ENCODE measurements around the gene ZPBP. TPM values are rescaled to one million over a fixed set of nuclear protein-coding genes. Genes with fewer than 3 reads are reported as not detected.

Gene ZPBP
- total RNA-seq, 1 donor from 2014 or later, result not detected

GRCh38 chr7:50119815-50120637 lies 27.0 kb upstream of the ZPBP start:
- Histone ChIP-seq H3K4me1 (ENCODE audit: insufficient read depth, low read length) (no peaks in the 10 kb centered on the region), H3K27me3 (ENCODE audit: insufficient read depth, low read length) (no peaks in the 10 kb centered on the region), H3K9me3 (ENCODE audit: insufficient read depth, low read depth, low read length) (no peaks in the 10 kb centered on the region), H3K79me2 (ENCODE audit: insufficient read depth, low read length) (no peaks in the 10 kb centered on the region), H3K9ac (ENCODE audit: low read length) (no peak overlapping the region), H3K4me3 (ENCODE audit: insufficient read depth, low read depth, low read length) (no peak overlapping the region), H3K36me3 (ENCODE audit: insufficient read depth, low read length) (no peaks in the 10 kb centered on the region), H4K20me1 (ENCODE audit: insufficient read depth, low read length) (no peaks in the 10 kb centered on the region), H3K27ac (ENCODE audit: low read depth, low read length) (no peak overlapping the region), H3K4me2 (ENCODE audit: low read length) (no peak overlapping the region), H2AFZ (ENCODE audit: low read depth, low read length) (no peak overlapping the region)
- peaks cover 7% of the 10 kb centered on the region for H3K27me3 Mint-ChIP-seq (ENCODE audit: low read depth, unreplicated experiment)
- no peaks in the 10 kb centered on the region for H3K9me3 Mint-ChIP-seq (ENCODE audit: unreplicated experiment)
- TF ChIP-seq EZH2 (IDR thresholded peaks at IDR 0.05; ENCODE audit: insufficient read depth, low read length) (no peak), CTCF (IDR thresholded peaks at IDR 0.05; ENCODE audit: insufficient read depth, low read depth, low read length) (no peak)
- no peaks in the 10 kb centered on the region for H3K4me1 Mint-ChIP-seq (ENCODE audit: low read depth, unreplicated experiment)
- FAIRE-seq (no peak), DNase-seq (ENCODE audit: low read depth) (no peak)
- no peak overlapping the region for H3K27ac Mint-ChIP-seq (ENCODE audit: unreplicated experiment)
- no peaks in the 10 kb centered on the region for H3K36me3 Mint-ChIP-seq (ENCODE audit: low read depth, unreplicated experiment)
- no peak overlapping the region for H3K4me3 Mint-ChIP-seq (ENCODE audit: unreplicated experiment)

GRCh38 chr7:50112250-50112649 lies 19.2 kb upstream of the ZPBP start:
- Mint-ChIP-seq H3K4me1 (ENCODE audit: low read depth, unreplicated experiment) (peaks cover 1% of the 10 kb centered on the region), H3K4me3 (ENCODE audit: unreplicated experiment) (no peak overlapping the region), H3K27ac (ENCODE audit: unreplicated experiment) (no peak overlapping the region), H3K36me3 (ENCODE audit: low read depth, unreplicated experiment) (no peaks in the 10 kb centered on the region), H3K27me3 (ENCODE audit: low read depth, unreplicated experiment) (peaks cover 5% of the 10 kb centered on the region), H3K9me3 (ENCODE audit: unreplicated experiment) (peaks cover 3% of the 10 kb centered on the region)
- H3K27me3 ChIP-seq (ENCODE audit: insufficient read depth, low read length), result no peaks in the 10 kb centered on the region
- no peak overlapping the region for H2AFZ ChIP-seq (ENCODE audit: low read depth, low read length)
- no peak overlapping the region for H3K4me2 ChIP-seq (ENCODE audit: low read length)
- no peak overlapping the region for H3K4me3 ChIP-seq (ENCODE audit: insufficient read depth, low read depth, low read length)
- no peaks in the 10 kb centered on the region for H3K36me3 ChIP-seq (ENCODE audit: insufficient read depth, low read length)
- DNase-seq (ENCODE audit: low read depth), result no peak
- H3K9ac ChIP-seq (ENCODE audit: low read length), result no peak overlapping the region
- no peak overlapping the region for H3K27ac ChIP-seq (ENCODE audit: low read depth, low read length)
- TF ChIP-seq CTCF (IDR thresholded peaks at IDR 0.05; ENCODE audit: insufficient read depth, low read depth, low read length) (no peak), EZH2 (IDR thresholded peaks at IDR 0.05; ENCODE audit: insufficient read depth, low read length) (no peak)
- FAIRE-seq, result no peak
- no peaks in the 10 kb centered on the region for H3K79me2 ChIP-seq (ENCODE audit: insufficient read depth, low read length)
- no peaks in the 10 kb centered on the region for H4K20me1 ChIP-seq (ENCODE audit: insufficient read depth, low read length)
- no peaks in the 10 kb centered on the region for H3K4me1 ChIP-seq (ENCODE audit: insufficient read depth, low read length)
- no peaks in the 10 kb centered on the region for H3K9me3 ChIP-seq (ENCODE audit: insufficient read depth, low read depth, low read length)

- TF ChIP-seq CTCF (IDR thresholded peaks at IDR 0.05; ENCODE audit: insufficient read depth, low read depth, low read length) (no peak), EZH2 (IDR thresholded peaks at IDR 0.05; ENCODE audit: insufficient read depth, low read length) (no peak)
- H3K9me3 ChIP-seq (ENCODE audit: insufficient read depth, low read depth, low read length), result no peaks in the 10 kb centered on the region
- DNase-seq (ENCODE audit: low read depth) (no peak), FAIRE-seq (no peak)
- H2AFZ ChIP-seq (ENCODE audit: low read depth, low read length), result no peak overlapping the region
- no peaks in the 10 kb centered on the region for H3K79me2 ChIP-seq (ENCODE audit: insufficient read depth, low read length)
- H3K36me3 ChIP-seq (ENCODE audit: insufficient read depth, low read length), result no peaks in the 10 kb centered on the region
- Mint-ChIP-seq H3K4me3 (ENCODE audit: unreplicated experiment) (no peak overlapping the region), H3K27me3 (ENCODE audit: low read depth, unreplicated experiment) (no peaks in the 10 kb centered on the region), H3K9me3 (ENCODE audit: unreplicated experiment) (no peaks in the 10 kb centered on the region), H3K27ac (ENCODE audit: unreplicated experiment) (no peak overlapping the region), H3K36me3 (ENCODE audit: low read depth, unreplicated experiment) (no peaks in the 10 kb centered on the region), H3K4me1 (ENCODE audit: low read depth, unreplicated experiment) (no peaks in the 10 kb centered on the region)
- H4K20me1 ChIP-seq (ENCODE audit: insufficient read depth, low read length), result no peaks in the 10 kb centered on the region
- no peak overlapping the region for H3K27ac ChIP-seq (ENCODE audit: low read depth, low read length)
- no peak overlapping the region for H3K9ac ChIP-seq (ENCODE audit: low read length)
- H3K27me3 ChIP-seq (ENCODE audit: insufficient read depth, low read length), result no peaks in the 10 kb centered on the region
- no peak overlapping the region for H3K4me2 ChIP-seq (ENCODE audit: low read length)
- no peak overlapping the region for H3K4me3 ChIP-seq (ENCODE audit: insufficient read depth, low read depth, low read length)
- no peaks in the 10 kb centered on the region for H3K4me1 ChIP-seq (ENCODE audit: insufficient read depth, low read length)
Observed at GRCh38 chr7:50101873-50102272, 8.8 kb upstream of the ZPBP start.
